Brain microvascular endothelial cell (primary cell): ENCODE data around the gene DNAJC3.
A peak's percentile ranks its signal among the peaks of the same experiment; 100 is the strongest.

Experiments used
- DNase-seq: peaks from one replicate; pipeline ENCODE4 v3.0.0-alpha.2; 2020
- H3K27ac ChIP-seq: fragments of 250-450 bp; sonication (Bioruptor Pico); 2 replicates; pipeline ENCODE4 v1.5.1; 2020; ENCODE audit warnings: mild to moderate bottlenecking, moderate library complexity
- H3K27me3 ChIP-seq: fragments of 250-450 bp; sonication (Bioruptor Pico); replicated peaks from 2 replicates; pipeline ENCODE4 v1.5.1; 2020; ENCODE audit warnings: mild to moderate bottlenecking
- H3K36me3 ChIP-seq: fragments of 250-450 bp; sonication (Bioruptor Pico); replicated peaks from 2 replicates; pipeline ENCODE4 v1.5.1; 2020; ENCODE audit warnings: mild to moderate bottlenecking
- H3K4me3 ChIP-seq: 2 replicates; pipeline ENCODE4 v1.5.1; 2011; ENCODE audit warnings: low read depth, mild to moderate bottlenecking, control low read depth, low read length, moderate library complexity
- CTCF ChIP-seq: IDR thresholded peaks from 2 replicates; pipeline ENCODE4 v1.5.1; 2011; ENCODE audit warnings: low read depth, mild to moderate bottlenecking, moderate library complexity, low read length, control low read depth, inconsistent platforms; ENCODE audit errors: missing control alignments
- in situ Hi-C: cut with HindIII; loops from 2 replicates; pipeline ENCODE4 v1.10.0; 2017; ENCODE audit warnings: low sequenced_read_pairs, low pct_ligation_motif_present

The DNAJC3 gene

GRCh38 chr13:95676762-95677563 is at the start of gene DNAJC3:
Gene DNAJC3 (plus strand): TSS chr13:95677139. CDS start chr13:95677256, 117 bp downstream.
- no peak for TF ChIP-seq CTCF
- Histone ChIP-seq H3K27me3 (no peaks in the 10 kb centered on the region), H3K36me3 (no peaks in the 10 kb centered on the region), H3K4me3 (peak within 1 kb of the TSS; percentile 87), H3K27ac (peak within 1 kb of the TSS; percentile 63)
- in situ Hi-C loops: no loop called here
- peak; percentile 98 for DNase-seq

GRCh38 chr13:95627590-95627989 is 49.3 kb upstream of the DNAJC3 start:
- no peak overlapping the region for H3K4me3 ChIP-seq
- TF ChIP-seq CTCF: no peak
- H3K27ac ChIP-seq: no peak overlapping the region
- no peak for DNase-seq
- H3K27me3 ChIP-seq: no peaks in the 10 kb centered on the region
- in situ Hi-C loops: no loop called here
- H3K36me3 ChIP-seq: peaks cover 56% of the 10 kb centered on the region

GRCh38 chr13:95628488-95628887 is 48.5 kb upstream of the DNAJC3 start:
- TF ChIP-seq CTCF: no peak
- no peak overlapping the region for H3K27ac ChIP-seq
- in situ Hi-C loops: no loop called here

GRCh38 chr13:95629071-95629470 is 47.9 kb upstream of the DNAJC3 start:
- DNase-seq: no peak
- no peak for TF ChIP-seq CTCF
- Histone ChIP-seq H3K27ac (no peak overlapping the region), H3K4me3 (no peak overlapping the region), H3K36me3 (peaks cover 54% of the 10 kb centered on the region), H3K27me3 (no peaks in the 10 kb centered on the region)
- in situ Hi-C loops: no loop called here

More at GRCh38 chr13:95628488-95628887, 48.5 kb upstream of the DNAJC3 start:
- H3K27me3 ChIP-seq: no peaks in the 10 kb centered on the region
- no peak overlapping the region for H3K4me3 ChIP-seq
- H3K36me3 ChIP-seq: peaks cover 57% of the 10 kb centered on the region
- no peak for DNase-seq

- H3K27ac ChIP-seq: no peak overlapping the region
- TF ChIP-seq CTCF: no peak
- peaks cover 52% of the 10 kb centered on the region for H3K36me3 ChIP-seq
- in situ Hi-C loops: no loop called here
- no peak overlapping the region for H3K4me3 ChIP-seq
- no peak for DNase-seq
- H3K27me3 ChIP-seq: no peaks in the 10 kb centered on the region
Observed at GRCh38 chr13:95630593-95630992, 46.3 kb upstream of the DNAJC3 start.
